WTC11 (cell line): Measurements from ENCODE around the gene USP49. TPM values are rescaled to one million over a fixed set of nuclear protein-coding genes. Genes with fewer than 3 reads are reported as not detected.

Experiments used
- ATAC-seq: fragments of 200-7000 bp; cut with Tn5 transposase; 2 replicates; pipeline ENCODE4 v1.10.0; 2021; ENCODE audit warnings: mild to moderate bottlenecking, moderate library complexity
- CTCF ChIA-PET: fragments of 300-600 bp; sonication (Branson Sonifier 250); formaldehyde crosslinking; loops from one replicate; lab custom pipeline; 2021; ENCODE audit warnings: antibody characterized with exemption; lab: Charles Lee
- POLR2A ChIA-PET: fragments of 350-600 bp; sonication (Branson Sonifier 250); formaldehyde crosslinking; loops from one replicate; lab custom pipeline; 2021; ENCODE audit warnings: antibody characterized with exemption; lab: Charles Lee
- DNase-seq: peaks from one replicate; pipeline ENCODE4 v3.0.0; 2021; ENCODE audit warnings: low spot score
- H3K27ac Mint-ChIP-seq: 2 replicates; pipeline ENCODE4 v1.8.0; 2021; ENCODE audit warnings: mixed read lengths
- H3K27me3 Mint-ChIP-seq: 2 replicates; pipeline ENCODE4 v1.8.0; 2021; ENCODE audit warnings: low read depth, mild to moderate bottlenecking, moderate library complexity, mixed read lengths
- H3K36me3 Mint-ChIP-seq: 2 replicates; pipeline ENCODE4 v1.8.0; 2021; ENCODE audit warnings: mixed read lengths
- H3K4me1 Mint-ChIP-seq: 2 replicates; pipeline ENCODE4 v1.8.0; 2022; ENCODE audit warnings: mixed read lengths
- H3K4me3 Mint-ChIP-seq: 2 replicates; pipeline ENCODE4 v1.8.0; 2021; ENCODE audit warnings: mild to moderate bottlenecking, moderate library complexity, mixed read lengths
- H3K9me3 Mint-ChIP-seq: 2 replicates; pipeline ENCODE4 v1.8.0; 2021; ENCODE audit warnings: mixed read lengths
- ESRRA ChIP-seq: sonication (generic); formaldehyde crosslinking; IDR thresholded peaks from 2 replicates; pipeline ENCODE4 v1.8.1; 2022; ENCODE audit warnings: mild to moderate bottlenecking, missing genetic modification reagents, borderline replicate concordance
- FOXP1 ChIP-seq: sonication (generic); formaldehyde crosslinking; IDR thresholded peaks from 2 replicates; pipeline ENCODE4 v1.8.0; 2022; ENCODE audit warnings: missing genetic modification reagents, mild to moderate bottlenecking, moderate library complexity, borderline replicate concordance
- KAT7 ChIP-seq: sonication (generic); formaldehyde crosslinking; IDR thresholded peaks from 2 replicates; pipeline ENCODE4 v1.8.1; 2023; ENCODE audit warnings: missing genetic modification reagents, mild to moderate bottlenecking, borderline replicate concordance
- TEAD1 ChIP-seq: sonication (generic); formaldehyde crosslinking; IDR thresholded peaks from 2 replicates; pipeline ENCODE4 v1.8.0; 2022; ENCODE audit warnings: mild to moderate bottlenecking, missing genetic modification reagents
- TP53 ChIP-seq: sonication (generic); formaldehyde crosslinking; IDR thresholded peaks from 2 replicates; pipeline ENCODE4 v1.8.1; 2023; ENCODE audit warnings: mild to moderate bottlenecking, missing genetic modification reagents
- ZNF671 ChIP-seq: fragments of 250-450 bp; sonication (Bioruptor Pico); IDR thresholded peaks from 2 replicates; pipeline ENCODE4 v1.8.0; 2021; ENCODE audit warnings: mild to moderate bottlenecking
- total RNA-seq: library from RNA; stranded (reverse); gene quantifications from 3 replicates; pipeline ENCODE4 v1.2.3, GENCODE V29; 2021
- TF ChIP-seq, protein P1 (sequence below): sonication (generic); formaldehyde crosslinking; IDR thresholded peaks from 2 replicates; pipeline ENCODE4 v1.8.0; 2023; ENCODE audit warnings: missing genetic modification reagents, mild to moderate bottlenecking, borderline replicate concordance
- TF ChIP-seq, protein P2 (sequence below): sonication (generic); formaldehyde crosslinking; IDR thresholded peaks from 2 replicates; pipeline ENCODE4 v1.8.1; 2022; ENCODE audit warnings: mild to moderate bottlenecking, moderate library complexity, missing genetic modification reagents
- TF ChIP-seq, protein P3 (sequence below): sonication (generic); formaldehyde crosslinking; IDR thresholded peaks from 2 replicates; pipeline ENCODE4 v1.8.0; 2023; ENCODE audit warnings: missing genetic modification reagents
- TF ChIP-seq, protein P4 (sequence below): sonication (generic); formaldehyde crosslinking; IDR thresholded peaks from 2 replicates; pipeline ENCODE4 v1.8.1; 2023; ENCODE audit warnings: mild to moderate bottlenecking, missing genetic modification reagents, borderline replicate concordance
- TF ChIP-seq, protein P5 (sequence below): fragments of 250-450 bp; sonication (Bioruptor Pico); IDR thresholded peaks from 2 replicates; pipeline ENCODE4 v1.8.0; 2021; ENCODE audit warnings: mild to moderate bottlenecking
- TF ChIP-seq, protein P6 (sequence below): sonication (generic); formaldehyde crosslinking; IDR thresholded peaks from 2 replicates; pipeline ENCODE4 v1.8.1; 2022; ENCODE audit warnings: missing genetic modification reagents, borderline replicate concordance

USP49 gene
- total RNA-seq, 1 experiment from 2014 or later = 18.4 TPM

DNA sequence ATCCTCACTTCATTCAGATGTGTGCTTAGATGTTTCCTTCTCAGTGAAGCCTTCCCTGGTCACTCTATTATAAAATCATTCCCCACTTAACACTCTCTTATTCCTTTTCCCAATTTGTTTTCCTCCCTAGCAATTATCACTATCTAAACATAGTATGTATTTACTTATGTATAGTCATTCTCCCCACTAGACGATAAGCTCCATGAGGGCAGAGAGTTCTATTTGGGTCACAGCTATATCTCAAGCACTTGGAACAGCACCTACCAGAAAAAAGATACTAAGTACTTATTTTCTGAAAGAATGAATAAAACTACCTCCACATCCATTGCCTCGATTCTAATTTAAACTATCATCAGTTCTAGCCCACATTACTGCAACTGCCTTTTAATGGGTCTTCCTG, 36.5 kb downstream of the USP49 start:
- no peak for ATAC-seq
- Mint-ChIP-seq H3K4me3 (no peak overlapping the region), H3K27me3 (no peaks in the 10 kb centered on the region), H3K4me1 (no peaks in the 10 kb centered on the region), H3K36me3 (no peaks in the 10 kb centered on the region), H3K9me3 (no peaks in the 10 kb centered on the region), H3K27ac (no peak overlapping the region)
- ChIA-PET POLR2A (interaction anchor here (0.6 kb wide), 1 partner anchor 8 kb away, joined by 4 read pairs; no protein-coding TSS in a partner anchor), CTCF (no interaction called here)
- TF ChIP-seq, protein P1, sequence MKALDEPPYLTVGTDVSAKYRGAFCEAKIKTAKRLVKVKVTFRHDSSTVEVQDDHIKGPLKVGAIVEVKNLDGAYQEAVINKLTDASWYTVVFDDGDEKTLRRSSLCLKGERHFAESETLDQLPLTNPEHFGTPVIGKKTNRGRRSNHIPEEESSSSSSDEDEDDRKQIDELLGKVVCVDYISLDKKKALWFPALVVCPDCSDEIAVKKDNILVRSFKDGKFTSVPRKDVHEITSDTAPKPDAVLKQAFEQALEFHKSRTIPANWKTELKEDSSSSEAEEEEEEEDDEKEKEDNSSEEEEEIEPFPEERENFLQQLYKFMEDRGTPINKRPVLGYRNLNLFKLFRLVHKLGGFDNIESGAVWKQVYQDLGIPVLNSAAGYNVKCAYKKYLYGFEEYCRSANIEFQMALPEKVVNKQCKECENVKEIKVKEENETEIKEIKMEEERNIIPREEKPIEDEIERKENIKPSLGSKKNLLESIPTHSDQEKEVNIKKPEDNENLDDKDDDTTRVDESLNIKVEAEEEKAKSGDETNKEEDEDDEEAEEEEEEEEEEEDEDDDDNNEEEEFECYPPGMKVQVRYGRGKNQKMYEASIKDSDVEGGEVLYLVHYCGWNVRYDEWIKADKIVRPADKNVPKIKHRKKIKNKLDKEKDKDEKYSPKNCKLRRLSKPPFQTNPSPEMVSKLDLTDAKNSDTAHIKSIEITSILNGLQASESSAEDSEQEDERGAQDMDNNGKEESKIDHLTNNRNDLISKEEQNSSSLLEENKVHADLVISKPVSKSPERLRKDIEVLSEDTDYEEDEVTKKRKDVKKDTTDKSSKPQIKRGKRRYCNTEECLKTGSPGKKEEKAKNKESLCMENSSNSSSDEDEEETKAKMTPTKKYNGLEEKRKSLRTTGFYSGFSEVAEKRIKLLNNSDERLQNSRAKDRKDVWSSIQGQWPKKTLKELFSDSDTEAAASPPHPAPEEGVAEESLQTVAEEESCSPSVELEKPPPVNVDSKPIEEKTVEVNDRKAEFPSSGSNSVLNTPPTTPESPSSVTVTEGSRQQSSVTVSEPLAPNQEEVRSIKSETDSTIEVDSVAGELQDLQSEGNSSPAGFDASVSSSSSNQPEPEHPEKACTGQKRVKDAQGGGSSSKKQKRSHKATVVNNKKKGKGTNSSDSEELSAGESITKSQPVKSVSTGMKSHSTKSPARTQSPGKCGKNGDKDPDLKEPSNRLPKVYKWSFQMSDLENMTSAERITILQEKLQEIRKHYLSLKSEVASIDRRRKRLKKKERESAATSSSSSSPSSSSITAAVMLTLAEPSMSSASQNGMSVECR = no peak
- TF ChIP-seq, protein P2, sequence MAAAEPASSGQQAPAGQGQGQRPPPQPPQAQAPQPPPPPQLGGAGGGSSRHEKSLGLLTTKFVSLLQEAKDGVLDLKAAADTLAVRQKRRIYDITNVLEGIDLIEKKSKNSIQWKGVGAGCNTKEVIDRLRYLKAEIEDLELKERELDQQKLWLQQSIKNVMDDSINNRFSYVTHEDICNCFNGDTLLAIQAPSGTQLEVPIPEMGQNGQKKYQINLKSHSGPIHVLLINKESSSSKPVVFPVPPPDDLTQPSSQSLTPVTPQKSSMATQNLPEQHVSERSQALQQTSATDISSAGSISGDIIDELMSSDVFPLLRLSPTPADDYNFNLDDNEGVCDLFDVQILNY (CRISPR knock-in tag) = no peak
- TF ChIP-seq, protein P3, sequence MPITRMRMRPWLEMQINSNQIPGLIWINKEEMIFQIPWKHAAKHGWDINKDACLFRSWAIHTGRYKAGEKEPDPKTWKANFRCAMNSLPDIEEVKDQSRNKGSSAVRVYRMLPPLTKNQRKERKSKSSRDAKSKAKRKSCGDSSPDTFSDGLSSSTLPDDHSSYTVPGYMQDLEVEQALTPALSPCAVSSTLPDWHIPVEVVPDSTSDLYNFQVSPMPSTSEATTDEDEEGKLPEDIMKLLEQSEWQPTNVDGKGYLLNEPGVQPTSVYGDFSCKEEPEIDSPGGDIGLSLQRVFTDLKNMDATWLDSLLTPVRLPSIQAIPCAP (CRISPR knock-in tag) = no peak
- TF ChIP-seq TEAD1 = no peak
- TF ChIP-seq KAT7 = no peak
- TF ChIP-seq FOXP1 (CRISPR knock-in tag) = no peak
- TF ChIP-seq, protein P4, sequence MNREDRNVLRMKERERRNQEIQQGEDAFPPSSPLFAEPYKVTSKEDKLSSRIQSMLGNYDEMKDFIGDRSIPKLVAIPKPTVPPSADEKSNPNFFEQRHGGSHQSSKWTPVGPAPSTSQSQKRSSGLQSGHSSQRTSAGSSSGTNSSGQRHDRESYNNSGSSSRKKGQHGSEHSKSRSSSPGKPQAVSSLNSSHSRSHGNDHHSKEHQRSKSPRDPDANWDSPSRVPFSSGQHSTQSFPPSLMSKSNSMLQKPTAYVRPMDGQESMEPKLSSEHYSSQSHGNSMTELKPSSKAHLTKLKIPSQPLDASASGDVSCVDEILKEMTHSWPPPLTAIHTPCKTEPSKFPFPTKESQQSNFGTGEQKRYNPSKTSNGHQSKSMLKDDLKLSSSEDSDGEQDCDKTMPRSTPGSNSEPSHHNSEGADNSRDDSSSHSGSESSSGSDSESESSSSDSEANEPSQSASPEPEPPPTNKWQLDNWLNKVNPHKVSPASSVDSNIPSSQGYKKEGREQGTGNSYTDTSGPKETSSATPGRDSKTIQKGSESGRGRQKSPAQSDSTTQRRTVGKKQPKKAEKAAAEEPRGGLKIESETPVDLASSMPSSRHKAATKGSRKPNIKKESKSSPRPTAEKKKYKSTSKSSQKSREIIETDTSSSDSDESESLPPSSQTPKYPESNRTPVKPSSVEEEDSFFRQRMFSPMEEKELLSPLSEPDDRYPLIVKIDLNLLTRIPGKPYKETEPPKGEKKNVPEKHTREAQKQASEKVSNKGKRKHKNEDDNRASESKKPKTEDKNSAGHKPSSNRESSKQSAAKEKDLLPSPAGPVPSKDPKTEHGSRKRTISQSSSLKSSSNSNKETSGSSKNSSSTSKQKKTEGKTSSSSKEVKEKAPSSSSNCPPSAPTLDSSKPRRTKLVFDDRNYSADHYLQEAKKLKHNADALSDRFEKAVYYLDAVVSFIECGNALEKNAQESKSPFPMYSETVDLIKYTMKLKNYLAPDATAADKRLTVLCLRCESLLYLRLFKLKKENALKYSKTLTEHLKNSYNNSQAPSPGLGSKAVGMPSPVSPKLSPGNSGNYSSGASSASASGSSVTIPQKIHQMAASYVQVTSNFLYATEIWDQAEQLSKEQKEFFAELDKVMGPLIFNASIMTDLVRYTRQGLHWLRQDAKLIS = no peak
- TF ChIP-seq, protein P5, sequence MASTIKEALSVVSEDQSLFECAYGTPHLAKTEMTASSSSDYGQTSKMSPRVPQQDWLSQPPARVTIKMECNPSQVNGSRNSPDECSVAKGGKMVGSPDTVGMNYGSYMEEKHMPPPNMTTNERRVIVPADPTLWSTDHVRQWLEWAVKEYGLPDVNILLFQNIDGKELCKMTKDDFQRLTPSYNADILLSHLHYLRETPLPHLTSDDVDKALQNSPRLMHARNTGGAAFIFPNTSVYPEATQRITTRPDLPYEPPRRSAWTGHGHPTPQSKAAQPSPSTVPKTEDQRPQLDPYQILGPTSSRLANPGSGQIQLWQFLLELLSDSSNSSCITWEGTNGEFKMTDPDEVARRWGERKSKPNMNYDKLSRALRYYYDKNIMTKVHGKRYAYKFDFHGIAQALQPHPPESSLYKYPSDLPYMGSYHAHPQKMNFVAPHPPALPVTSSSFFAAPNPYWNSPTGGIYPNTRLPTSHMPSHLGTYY (CRISPR knock-in tag) = no peak
- DNase-seq = no peak

DNA sequence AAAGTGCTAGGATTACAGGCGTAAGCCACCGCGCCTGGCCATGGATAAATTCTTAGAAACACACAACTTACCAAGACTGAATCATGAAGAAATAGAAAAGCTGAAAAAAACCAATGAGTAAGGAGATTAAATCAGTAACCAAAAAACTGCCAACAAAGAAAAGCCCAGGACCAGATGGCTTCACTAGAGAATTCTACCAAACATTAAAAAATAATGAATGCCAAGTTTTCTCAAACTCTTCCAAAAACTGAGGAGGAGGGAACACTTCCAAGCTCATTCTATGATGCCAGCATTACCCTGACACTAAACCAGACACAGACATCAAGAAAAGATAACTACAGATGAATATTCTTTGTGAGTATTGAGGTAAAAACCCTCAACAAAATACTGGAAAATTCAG, 44.3 kb downstream of the USP49 start:
- no peak for ATAC-seq
- no peaks in the 10 kb centered on the region for H3K27me3 Mint-ChIP-seq
- POLR2A ChIA-PET = interaction anchor here (0.7 kb wide), 1 partner anchor 8 kb away, joined by 4 read pairs; no protein-coding TSS in a partner anchor
- H3K4me3 Mint-ChIP-seq = no peak overlapping the region
- H3K27ac Mint-ChIP-seq = no peak overlapping the region; the same call in 1 of the 2 replicates
- H3K4me1 Mint-ChIP-seq = peaks cover 2% of the 10 kb centered on the region; the same call in 1 of the 2 replicates
- no peaks in the 10 kb centered on the region for H3K9me3 Mint-ChIP-seq
- CTCF ChIA-PET = no interaction called here
- DNase-seq = no peak
- TF ChIP-seq, protein P6, sequence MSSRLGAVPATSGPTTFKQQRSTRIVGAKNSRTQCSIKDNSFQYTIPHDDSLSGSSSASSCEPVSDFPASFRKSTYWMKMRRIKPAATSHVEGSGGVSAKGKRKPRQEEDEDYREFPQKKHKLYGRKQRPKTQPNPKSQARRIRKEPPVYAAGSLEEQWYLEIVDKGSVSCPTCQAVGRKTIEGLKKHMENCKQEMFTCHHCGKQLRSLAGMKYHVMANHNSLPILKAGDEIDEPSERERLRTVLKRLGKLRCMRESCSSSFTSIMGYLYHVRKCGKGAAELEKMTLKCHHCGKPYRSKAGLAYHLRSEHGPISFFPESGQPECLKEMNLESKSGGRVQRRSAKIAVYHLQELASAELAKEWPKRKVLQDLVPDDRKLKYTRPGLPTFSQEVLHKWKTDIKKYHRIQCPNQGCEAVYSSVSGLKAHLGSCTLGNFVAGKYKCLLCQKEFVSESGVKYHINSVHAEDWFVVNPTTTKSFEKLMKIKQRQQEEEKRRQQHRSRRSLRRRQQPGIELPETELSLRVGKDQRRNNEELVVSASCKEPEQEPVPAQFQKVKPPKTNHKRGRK (CRISPR knock-in tag) = no peak
- TF ChIP-seq ZNF671 = no peak
- TF ChIP-seq ESRRA (CRISPR knock-in tag) = no peak
- no peak for TF ChIP-seq TP53
- H3K36me3 Mint-ChIP-seq = no peaks in the 10 kb centered on the region
